Ascending aorta (tissue), 2 donors: ENCODE measurements around the gene KSR2. TPM values are rescaled to one million over a fixed set of nuclear protein-coding genes. Genes with fewer than 3 reads are reported as not detected.
A peak's percentile ranks its signal among the peaks of the same experiment; 100 is the strongest.
"Not testable (repeated sequence)": the region's sequence is repeated elsewhere in the genome, so short reads cannot be mapped to it uniquely, and the experiment has no call there.

ENCODE experiments used
- DNase-seq, 2 donors: peaks; one replicate each; pipeline ENCODE4 v3.0.0-alpha.2; 2019; ENCODE audit warnings: low spot score in 2 of 2
- H3K27ac ChIP-seq, 2 donors: fragments of 200-600 bp; sonication (generic); one replicate each; pipeline ENCODE4 v1.5.1; 2016 to 2017; ENCODE audit warnings: mild to moderate bottlenecking in 1 of 2
- H3K27me3 ChIP-seq: fragments of 200-600 bp; sonication (generic); one replicate; pipeline ENCODE4 v1.5.1; 2017
- H3K36me3 ChIP-seq, 2 donors: fragments of 200-600 bp; sonication (generic); one replicate each; pipeline ENCODE4 v1.5.1; 2016
- H3K4me1 ChIP-seq, 2 donors: fragments of 200-600 bp; sonication (generic); one replicate each; pipeline ENCODE4 v1.5.1; 2016 to 2017; ENCODE audit warnings: mild to moderate bottlenecking in 1 of 2
- H3K4me3 ChIP-seq, 2 donors: fragments of 200-600 bp; sonication (generic); one replicate each; pipeline ENCODE4 v1.5.1; 2016 to 2017; ENCODE audit warnings: mild to moderate bottlenecking in 1 of 2
- H3K9me3 ChIP-seq, 2 donors: fragments of 200-600 bp; sonication (generic); one replicate each; pipeline ENCODE4 v1.5.1; 2016
- CTCF ChIP-seq, 3 experiments: fragments of 200-600 bp in 2 of 3; fragments of 450-650 bp in 1 of 3; sonication (generic) in 2 of 3; IDR thresholded peaks; one replicate each; pipeline ENCODE4 v1.5.1; 2016 to 2019; ENCODE audit warnings: antibody characterized with exemption in 3 of 3, mild to moderate bottlenecking in 1 of 3, moderate library complexity in 1 of 3
- intact Hi-C: fragments of 100-400 bp; cut with DNase I; formaldehyde crosslinking; loops from one replicate; pipeline ENCODE4 v1.15.1; 2023
- total RNA-seq: library from RNA; depleted of rRNA; stranded (reverse); fragments of >200 nt; gene quantifications from one replicate; pipeline ENCODE4 v1.1.0, GENCODE V29; 2016

The KSR2 gene
- total RNA-seq, 1 donor from 2014 or later, result 0.11 TPM

- intact Hi-C loops, result no loop called here
- no peaks in the 10 kb centered on the region for H3K27me3 ChIP-seq
- H3K4me1 ChIP-seq, result no peaks in the 10 kb centered on the region
- no peaks in the 10 kb centered on the region for H3K36me3 ChIP-seq
- DNase-seq, result no peak
- H3K9me3 ChIP-seq, result no peaks in the 10 kb centered on the region
- no peak overlapping the region for H3K27ac ChIP-seq
- no peak for TF ChIP-seq CTCF (IDR thresholded peaks at IDR 0.05)
- no peak overlapping the region for H3K4me3 ChIP-seq
These were observed 107.1 kb downstream of the KSR2 start for GRCh38 chr12:117861691-117862090.

GRCh38 chr12:117860787-117861290 lies 108.0 kb downstream of the KSR2 start:
- H3K4me1 ChIP-seq, H3K9me3 ChIP-seq, H3K27me3 ChIP-seq, H3K27ac ChIP-seq, DNase-seq, H3K36me3 ChIP-seq, intact Hi-C loops, H3K4me3 ChIP-seq: not testable (repeated sequence)

- no peaks in the 10 kb centered on the region for H3K36me3 ChIP-seq
- no peak overlapping the region for H3K4me3 ChIP-seq
- no peak overlapping the region for H3K27ac ChIP-seq
- H3K27me3 ChIP-seq, result no peaks in the 10 kb centered on the region
- intact Hi-C loops, result no loop called here
- H3K4me1 ChIP-seq, result no peaks in the 10 kb centered on the region
- DNase-seq, result no peak
- TF ChIP-seq CTCF (IDR thresholded peaks at IDR 0.05), result no peak
- H3K9me3 ChIP-seq, result no peaks in the 10 kb centered on the region
These were observed 108.7 kb downstream of the KSR2 start for GRCh38 chr12:117860111-117860510.

- intact Hi-C loops, result no loop called here
These were observed 110.9 kb downstream of the KSR2 start for GRCh38 chr12:117857632-117858612.

GRCh38 chr12:117857139-117857538 lies 111.7 kb downstream of the KSR2 start:
- H3K4me3 ChIP-seq, DNase-seq, H3K27ac ChIP-seq, H3K4me1 ChIP-seq, H3K36me3 ChIP-seq, H3K27me3 ChIP-seq, H3K9me3 ChIP-seq, intact Hi-C loops: not testable (repeated sequence)

More at GRCh38 chr12:117857632-117858612, 110.9 kb downstream of the KSR2 start:
- TF ChIP-seq CTCF (IDR thresholded peaks at IDR 0.05), result peak in 2 of 3 experiments; percentile 34 to 41
- Histone ChIP-seq H3K36me3 (no peaks in the 10 kb centered on the region), H3K4me1 (no peaks in the 10 kb centered on the region), H3K27me3 (no peaks in the 10 kb centered on the region), H3K9me3 (no peaks in the 10 kb centered on the region), H3K4me3 (no peak overlapping the region), H3K27ac (no peak overlapping the region)
- no peak for DNase-seq

- no peaks in the 10 kb centered on the region for H3K9me3 ChIP-seq
- H3K36me3 ChIP-seq, result no peaks in the 10 kb centered on the region
- TF ChIP-seq CTCF (IDR thresholded peaks at IDR 0.05), result no peak
- H3K4me3 ChIP-seq, result no peak overlapping the region
- DNase-seq, result no peak
- H3K4me1 ChIP-seq, result no peaks in the 10 kb centered on the region
- H3K27me3 ChIP-seq, result no peaks in the 10 kb centered on the region
- intact Hi-C loops, result no loop called here
- H3K27ac ChIP-seq, result no peak overlapping the region
These were observed 113.6 kb downstream of the KSR2 start for GRCh38 chr12:117855165-117855564.
